OCI-LY1 (cell line): Measurements from ENCODE around the gene CHRNB2.

ENCODE experiments used
- H2AFZ ChIP-seq: fragments of 200-600 bp; sonication (generic), shearing (Covaris generic); 2 replicates; pipeline ENCODE4 v1.6.0; 2014; ENCODE audit warnings: antibody characterized with exemption, mild to moderate bottlenecking, low read length
- H3F3A ChIP-seq: fragments of 200-600 bp; sonication (generic), shearing (Covaris generic); 2 replicates; pipeline ENCODE4 v1.6.0; 2014; ENCODE audit warnings: mild to moderate bottlenecking, antibody characterized with exemption, low read length, moderate library complexity; ENCODE audit not compliant: insufficient read depth
- H3K27ac ChIP-seq: fragments of 200-600 bp; sonication (generic); 2 replicates; pipeline ENCODE4 v1.5.1; 2014; ENCODE audit warnings: low read length, mixed run types, mild to moderate bottlenecking, low read depth; ENCODE audit not compliant: poor library complexity, severe bottlenecking
- H3K27me3 ChIP-seq: fragments of 200-600 bp; sonication (generic); 2 replicates; pipeline ENCODE4 v1.6.0; 2014; ENCODE audit warnings: antibody characterized with exemption, mild to moderate bottlenecking, low read length, moderate library complexity; ENCODE audit not compliant: insufficient read depth
- H3K36me3 ChIP-seq: fragments of 200-600 bp; sonication (generic); 2 replicates; pipeline ENCODE4 v1.6.1; 2014; ENCODE audit warnings: mild to moderate bottlenecking, antibody characterized with exemption, low read length, moderate library complexity, mixed read lengths; ENCODE audit not compliant: insufficient read depth
- H3K4me1 ChIP-seq: fragments of 200-600 bp; sonication (generic); 2 replicates; pipeline ENCODE4 v1.5.1; 2014; ENCODE audit warnings: mild to moderate bottlenecking, low read length, moderate library complexity; ENCODE audit not compliant: insufficient read depth, severe bottlenecking
- H3K4me2 ChIP-seq: fragments of 200-600 bp; sonication (generic), shearing (Covaris generic); 2 replicates; pipeline ENCODE4 v1.6.1; 2014; ENCODE audit warnings: low read length
- H3K4me3 ChIP-seq: fragments of 200-600 bp; sonication (generic); 2 replicates; pipeline ENCODE4 v1.5.1; 2014; ENCODE audit warnings: low read length, low read depth, mild to moderate bottlenecking, mixed read lengths; ENCODE audit not compliant: poor library complexity, severe bottlenecking
- H3K79me2 ChIP-seq: fragments of 200-600 bp; shearing (Covaris generic); 2 replicates; pipeline ENCODE4 v1.6.1; 2016; ENCODE audit warnings: mixed run types, low read length, mixed read lengths; ENCODE audit not compliant: insufficient read depth
- H3K9ac ChIP-seq: fragments of 200-600 bp; sonication (generic), shearing (Covaris generic); 2 replicates; pipeline ENCODE4 v1.6.1; 2014; ENCODE audit warnings: mild to moderate bottlenecking, low read length, mixed read lengths
- H3K9me2 ChIP-seq: fragments of 200-600 bp; sonication (generic), shearing (Covaris generic); 2 replicates; pipeline ENCODE4 v1.6.1; 2014; ENCODE audit warnings: low read depth, mild to moderate bottlenecking, low read length, mixed read lengths
- H3K9me3 ChIP-seq: fragments of 200-600 bp; shearing (Covaris generic); 2 replicates; pipeline ENCODE4 v1.6.1; 2014; ENCODE audit warnings: low read length, mixed read lengths
- H4K20me1 ChIP-seq: fragments of 200-600 bp; sonication (generic), shearing (Covaris generic); 2 replicates; pipeline ENCODE4 v1.6.0; 2016; ENCODE audit warnings: mild to moderate bottlenecking, low read length; ENCODE audit not compliant: insufficient read depth
- CTCF ChIP-seq: fragments of 200-600 bp; sonication (generic), shearing (Covaris generic); IDR thresholded peaks from 2 replicates; pipeline ENCODE4 v1.5.1; 2017; ENCODE audit warnings: mild to moderate bottlenecking, antibody characterized with exemption, low read length, moderate library complexity, mixed read lengths
- EZH2 ChIP-seq: fragments of 200-600 bp; sonication (generic), shearing (Covaris generic); IDR thresholded peaks from 2 replicates; pipeline ENCODE4 v1.8.0; 2017; ENCODE audit warnings: borderline replicate concordance, mixed run types, mild to moderate bottlenecking, antibody characterized with exemption, low read length, moderate library complexity, mixed read lengths

Gene CHRNB2

GRCh38 chr1:154573168-154573510 is 5.6 kb downstream of the CHRNB2 start:
- H3K9me2 ChIP-seq: no peaks in the 10 kb centered on the region
- H3K79me2 ChIP-seq: no peaks in the 10 kb centered on the region
- H3K4me2 ChIP-seq: no peak overlapping the region
- peaks cover 6% of the 10 kb centered on the region; the same call in 1 of the 2 replicates for H3F3A ChIP-seq
- H3K9me3 ChIP-seq: no peaks in the 10 kb centered on the region
- H3K4me3 ChIP-seq: no peak overlapping the region
- H3K4me1 ChIP-seq: peaks cover 28% of the 10 kb centered on the region
- no peak overlapping the region for H2AFZ ChIP-seq
- 0 out of 2 replicates have a peak, but pooled peaks cover 7% of the 10 kb centered on the region for H3K27me3 ChIP-seq
- H3K9ac ChIP-seq: no peak overlapping the region
- peaks cover 8% of the 10 kb centered on the region; the same call in 1 of the 2 replicates for H3K36me3 ChIP-seq
- TF ChIP-seq EZH2 (no peak), CTCF (no peak)
- H3K27ac ChIP-seq: no peak overlapping the region
- no peaks in the 10 kb centered on the region for H4K20me1 ChIP-seq

GRCh38 chr1:154574716-154575115 is 7.1 kb downstream of the CHRNB2 start:
- 0 out of 2 replicates have a peak, but pooled peaks cover 4% of the 10 kb centered on the region for H3K27me3 ChIP-seq
- H3K79me2 ChIP-seq: no peaks in the 10 kb centered on the region
- H2AFZ ChIP-seq: no peak overlapping the region
- no peaks in the 10 kb centered on the region for H3K9me3 ChIP-seq
- H3K9me2 ChIP-seq: no peaks in the 10 kb centered on the region
- H3K4me3 ChIP-seq: no peak overlapping the region
- H3K4me2 ChIP-seq: peak overlapping the region; percentile 21; the same call in 1 of the 2 replicates
- peaks cover 6% of the 10 kb centered on the region; the same call in 1 of the 2 replicates for H3F3A ChIP-seq
- TF ChIP-seq EZH2 (no peak), CTCF (no peak)
- no peaks in the 10 kb centered on the region for H4K20me1 ChIP-seq
- H3K4me1 ChIP-seq: peaks cover 28% of the 10 kb centered on the region
- H3K9ac ChIP-seq: peak overlapping the region; percentile 8; the same call in 1 of the 2 replicates
- peak overlapping the region; percentile 85 for H3K27ac ChIP-seq
- peaks cover 24% of the 10 kb centered on the region for H3K36me3 ChIP-seq

- Histone ChIP-seq H3K4me2 (peak overlapping the region; percentile 21; the same call in 1 of the 2 replicates), H3K4me1 (peaks cover 28% of the 10 kb centered on the region), H3K27me3 (0 out of 2 replicates have a peak, but pooled peaks cover 1% of the 10 kb centered on the region), H3F3A (peaks cover 6% of the 10 kb centered on the region; the same call in 1 of the 2 replicates), H3K36me3 (peaks cover 30% of the 10 kb centered on the region), H3K4me3 (no peak overlapping the region), H3K9ac (peak overlapping the region; percentile 8; the same call in 1 of the 2 replicates), H4K20me1 (no peaks in the 10 kb centered on the region), H3K27ac (peak overlapping the region; percentile 85), H3K9me2 (no peaks in the 10 kb centered on the region), H3K9me3 (no peaks in the 10 kb centered on the region), H3K79me2 (no peaks in the 10 kb centered on the region), H2AFZ (no peak overlapping the region)
- no peak for TF ChIP-seq CTCF
- no peak for TF ChIP-seq EZH2
Observed at GRCh38 chr1:154575147-154575927, 7.8 kb downstream of the CHRNB2 start.
